Peyer's patch (tissue), 4 donors: Measurements from ENCODE around the gene VSIG10.

Experiments used
- POLR2A ChIP-seq, 2 donors: fragments of 450-650 bp; IDR thresholded peaks; one replicate each; pipeline ENCODE4 v1.5.1; 2017; ENCODE audit warnings: antibody characterized with exemption in 2 of 2, mild to moderate bottlenecking in 2 of 2, moderate library complexity in 2 of 2
- TF ChIP-seq, protein P1 (sequence below), 6 experiments: fragments of 450-650 bp in 4 of 6; fragments of 200-600 bp in 2 of 6; sonication (generic) in 1 of 6; IDR thresholded peaks; one replicate each; pipeline ENCODE4 v1.5.1; 2017 to 2019; ENCODE audit warnings: antibody characterized with exemption in 6 of 6, mild to moderate bottlenecking in 3 of 6, moderate library complexity in 1 of 6

DNA sequence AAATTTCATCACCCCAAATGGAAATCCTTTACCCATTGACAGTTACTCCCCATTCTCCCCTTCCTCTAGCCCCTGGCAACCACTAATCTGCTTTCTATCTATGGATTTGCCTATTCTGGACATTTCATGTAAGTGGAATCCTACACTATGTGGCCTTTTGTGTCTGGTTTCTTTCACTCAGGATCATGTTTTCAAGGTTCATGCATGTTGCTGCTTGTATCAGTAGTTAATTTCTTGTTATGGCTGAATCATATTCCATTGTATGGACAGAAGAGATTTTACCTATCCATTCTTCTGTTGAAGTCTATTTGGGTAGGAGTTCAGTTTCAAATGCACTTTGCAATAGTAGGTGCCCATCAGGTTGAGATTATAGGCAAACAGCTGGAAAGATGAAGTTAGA is 85.9 kb downstream of the VSIG10 start:
- TF ChIP-seq, protein P1, sequence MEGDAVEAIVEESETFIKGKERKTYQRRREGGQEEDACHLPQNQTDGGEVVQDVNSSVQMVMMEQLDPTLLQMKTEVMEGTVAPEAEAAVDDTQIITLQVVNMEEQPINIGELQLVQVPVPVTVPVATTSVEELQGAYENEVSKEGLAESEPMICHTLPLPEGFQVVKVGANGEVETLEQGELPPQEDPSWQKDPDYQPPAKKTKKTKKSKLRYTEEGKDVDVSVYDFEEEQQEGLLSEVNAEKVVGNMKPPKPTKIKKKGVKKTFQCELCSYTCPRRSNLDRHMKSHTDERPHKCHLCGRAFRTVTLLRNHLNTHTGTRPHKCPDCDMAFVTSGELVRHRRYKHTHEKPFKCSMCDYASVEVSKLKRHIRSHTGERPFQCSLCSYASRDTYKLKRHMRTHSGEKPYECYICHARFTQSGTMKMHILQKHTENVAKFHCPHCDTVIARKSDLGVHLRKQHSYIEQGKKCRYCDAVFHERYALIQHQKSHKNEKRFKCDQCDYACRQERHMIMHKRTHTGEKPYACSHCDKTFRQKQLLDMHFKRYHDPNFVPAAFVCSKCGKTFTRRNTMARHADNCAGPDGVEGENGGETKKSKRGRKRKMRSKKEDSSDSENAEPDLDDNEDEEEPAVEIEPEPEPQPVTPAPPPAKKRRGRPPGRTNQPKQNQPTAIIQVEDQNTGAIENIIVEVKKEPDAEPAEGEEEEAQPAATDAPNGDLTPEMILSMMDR (IDR thresholded peaks at IDR 0.05), result no peak
- TF ChIP-seq POLR2A (IDR thresholded peaks at IDR 0.05), result no peak
